Stimulated activated CD8-positive, alpha-beta memory T cell treated with anti-CD3 and anti-CD28 coated beads, Interleukin-7, amount 100 ng/mL, for 1 hour (primary cell): ENCODE data around the gene GPR157.

ENCODE experiments used
- DNase-seq, 2 donors: peaks; one replicate each; pipeline ENCODE4 v3.0.0-alpha.2; 2020; ENCODE audit warnings: low read depth in 2 of 2

The GPR157 gene

DNA sequence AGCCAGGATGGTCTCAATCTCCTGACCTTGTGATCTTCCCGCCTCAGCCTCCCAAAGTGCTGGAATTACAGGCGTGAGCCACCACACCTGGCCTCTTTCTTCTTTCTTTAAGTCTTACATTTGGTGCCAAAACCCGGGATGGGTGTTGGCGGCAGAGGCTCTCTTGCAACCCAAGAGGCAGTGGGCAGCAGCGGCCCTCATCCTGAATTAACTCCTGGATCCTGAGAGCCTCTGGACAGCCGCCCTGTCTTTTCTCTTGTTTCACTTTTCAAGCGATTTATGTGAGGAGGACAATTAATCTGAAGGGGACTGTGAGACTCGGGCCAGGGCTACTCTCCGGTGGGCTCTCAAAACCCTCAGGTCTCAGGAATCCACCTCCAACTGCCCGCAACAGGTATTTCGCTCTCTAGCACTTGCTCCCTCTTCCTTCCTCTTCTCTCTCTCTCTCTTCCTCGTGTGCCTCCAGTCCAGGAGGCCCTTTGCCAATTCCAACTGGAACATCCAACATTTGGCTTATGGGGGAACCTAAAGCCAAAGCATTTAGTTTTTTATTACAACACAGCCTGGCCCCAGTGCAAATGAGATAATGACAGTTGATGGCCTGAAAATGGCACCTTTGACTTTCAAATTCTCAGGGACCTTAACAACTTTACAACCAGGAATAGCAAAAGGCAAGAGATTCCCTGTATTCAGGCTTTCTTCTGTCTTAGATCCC is 41.3 kb downstream of the GPR157 start:
- DNase-seq, result no peak

DNA sequence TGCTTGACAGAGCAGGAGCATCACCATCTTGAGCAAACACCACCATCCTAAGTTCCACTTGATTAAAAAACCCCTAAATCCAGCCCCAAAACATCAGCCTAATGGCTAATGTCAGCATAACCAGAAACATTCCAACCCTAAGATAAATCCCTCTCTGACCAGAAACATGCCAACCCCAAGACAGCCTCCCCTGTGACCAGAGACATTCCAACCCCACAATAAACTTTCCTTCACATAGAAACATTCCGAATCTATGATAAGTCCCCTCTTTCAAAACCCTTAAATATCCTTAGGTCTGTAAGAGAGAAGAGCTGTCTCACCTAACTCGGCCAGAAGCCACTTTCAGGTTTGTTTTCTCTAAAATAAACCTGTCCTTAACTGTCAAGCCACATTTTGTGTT is 42.1 kb downstream of the GPR157 start:
- DNase-seq, result no peak

DNA sequence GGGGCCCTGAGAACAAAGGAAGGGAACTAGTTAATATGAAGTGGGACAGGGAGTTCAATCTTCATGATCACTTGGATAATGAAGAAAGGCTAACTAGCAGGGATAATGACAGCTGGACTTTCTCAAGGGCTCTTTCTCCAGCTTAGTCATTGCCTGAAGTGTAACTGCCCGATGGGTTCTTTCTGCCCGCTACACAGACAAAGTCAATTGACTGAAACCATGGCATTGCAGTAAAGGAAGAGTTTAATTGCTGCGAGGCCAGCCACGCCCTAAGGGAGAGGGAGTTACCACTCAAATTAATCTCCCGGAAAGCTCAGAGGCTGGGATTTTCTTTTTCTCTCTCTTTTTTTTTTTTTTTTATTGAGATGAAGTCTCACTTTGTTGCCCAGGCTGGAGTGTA is 42.9 kb downstream of the GPR157 start:
- DNase-seq, result no peak

DNA sequence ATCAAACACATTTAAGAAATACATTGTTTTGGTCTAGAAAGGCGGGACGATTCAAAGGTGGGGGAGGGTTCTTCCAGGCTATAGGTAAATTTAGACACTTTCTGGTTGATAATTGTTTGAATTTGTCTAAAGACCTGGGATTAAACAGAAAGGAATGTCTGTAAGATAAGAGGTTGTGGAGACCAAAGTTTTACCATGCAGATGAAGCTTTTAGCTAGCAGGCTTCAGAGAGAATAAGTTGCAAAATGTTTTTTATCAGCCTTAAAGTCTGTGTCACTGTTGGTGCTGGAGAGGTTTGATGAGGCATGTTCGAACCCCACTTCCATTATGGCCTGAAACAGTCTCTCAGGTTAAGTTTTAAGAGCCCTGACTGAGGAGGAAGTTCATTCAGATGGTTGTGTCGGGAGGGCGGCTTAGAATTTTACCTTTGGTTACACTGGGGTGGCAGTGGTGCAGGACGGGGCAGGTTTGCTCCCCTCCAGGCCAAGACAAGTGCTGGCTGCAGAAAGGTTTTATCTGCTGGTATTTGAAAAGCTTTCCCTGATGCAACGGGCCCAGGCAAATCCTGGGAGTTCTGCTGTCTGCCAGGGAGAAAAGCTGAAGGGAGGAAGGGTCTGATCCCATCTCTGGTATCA is 43.5 kb downstream of the GPR157 start:
- no peak for DNase-seq

DNA sequence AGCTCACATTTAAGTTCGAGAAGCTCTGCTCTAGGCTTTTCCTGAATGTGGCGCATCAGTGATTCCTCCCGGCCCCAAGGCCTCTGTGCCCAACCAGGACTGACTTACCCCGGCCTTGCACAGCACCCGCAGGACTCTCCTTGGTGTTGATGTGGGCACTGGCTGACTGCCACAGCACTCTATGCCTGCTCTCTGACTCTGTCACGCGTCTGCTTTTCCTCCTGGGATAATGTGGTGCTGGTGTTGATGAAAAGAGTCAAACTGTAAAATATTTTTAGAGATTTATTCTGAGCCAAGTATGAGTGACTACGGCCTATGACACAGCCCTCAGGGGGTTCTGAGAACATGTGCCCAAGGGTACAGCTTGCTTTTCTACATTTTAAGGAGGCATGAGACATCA is 44.0 kb downstream of the GPR157 start:
- no peak for DNase-seq

DNA sequence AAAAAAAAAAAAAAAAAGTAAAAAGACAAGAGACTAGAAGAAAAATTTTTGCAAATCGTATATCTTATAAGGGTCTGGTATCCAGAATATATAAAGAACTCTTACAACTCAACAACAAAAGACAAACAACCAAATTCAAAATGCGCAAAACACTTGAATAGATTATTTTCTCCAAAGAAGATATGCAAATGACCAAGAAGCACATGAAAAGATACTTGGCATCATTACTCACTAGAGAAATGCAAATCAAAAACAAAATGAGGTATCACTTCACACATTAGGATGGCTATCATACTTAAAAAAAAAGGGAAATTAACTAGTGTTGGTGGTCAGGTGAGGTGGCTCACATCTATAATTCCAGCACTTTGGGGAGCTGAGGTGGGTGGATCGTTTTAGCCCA is 47.4 kb downstream of the GPR157 start:
- no peak for DNase-seq

DNA sequence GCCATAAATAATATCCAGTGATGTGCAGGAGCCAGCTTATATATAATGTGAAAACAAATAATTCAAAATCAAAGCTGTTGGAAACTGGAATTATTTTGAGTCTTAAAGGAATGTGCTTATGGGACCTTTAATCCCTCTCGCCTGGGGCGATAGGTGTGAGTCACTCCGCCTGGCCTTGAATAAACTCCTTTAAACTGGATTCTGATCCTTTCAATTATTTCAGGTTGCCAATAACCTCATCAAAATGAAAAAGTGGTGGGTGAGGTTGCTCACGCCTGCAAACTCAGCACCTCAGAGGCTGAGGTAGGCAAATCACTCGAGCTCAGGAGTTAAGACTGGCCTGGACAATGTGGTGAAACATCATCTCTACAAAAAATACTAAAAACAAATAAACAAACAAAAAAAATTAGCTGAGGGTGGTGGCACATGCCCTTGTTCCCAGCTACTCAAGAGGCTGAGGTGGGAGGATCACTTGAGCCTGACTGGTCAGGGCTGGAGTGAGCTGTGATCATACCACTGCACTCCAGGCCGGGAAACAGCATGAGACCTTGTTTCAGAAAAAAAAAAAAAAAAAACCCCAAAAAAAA is 48.1 kb downstream of the GPR157 start:
- no peak for DNase-seq

DNA sequence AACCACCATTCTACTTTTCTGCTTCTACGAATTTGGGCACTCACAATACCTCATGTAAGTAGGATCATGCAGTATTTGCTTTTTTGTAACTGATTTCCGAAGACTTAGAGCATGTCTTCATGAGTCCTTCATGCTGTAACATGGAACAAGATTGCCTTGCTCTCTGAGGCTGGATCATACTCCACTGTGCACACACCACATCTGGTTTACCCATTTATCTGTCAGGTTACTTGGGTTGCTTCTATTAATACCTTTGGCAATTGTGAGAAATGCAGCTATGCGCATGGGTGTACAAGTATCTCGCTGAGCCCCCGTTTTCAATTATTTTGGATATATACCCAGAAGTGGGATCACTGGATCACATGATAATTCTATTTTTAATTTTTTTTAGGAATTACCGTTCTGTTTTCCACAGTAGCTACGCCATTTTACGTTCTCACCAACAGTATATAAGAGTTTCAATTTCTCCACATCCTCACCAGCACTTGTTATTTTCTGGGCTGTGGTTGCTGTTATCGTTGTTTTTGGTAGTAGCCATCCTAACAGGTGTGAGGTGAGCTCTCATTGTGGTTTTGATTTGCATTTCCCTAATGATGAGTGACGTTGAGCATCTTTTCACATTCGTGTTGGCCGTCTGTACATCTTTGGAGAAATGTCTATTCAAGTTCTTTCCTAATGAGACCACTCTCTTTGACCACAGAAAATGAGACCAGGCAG is 48.8 kb downstream of the GPR157 start:
- no peak for DNase-seq

DNA sequence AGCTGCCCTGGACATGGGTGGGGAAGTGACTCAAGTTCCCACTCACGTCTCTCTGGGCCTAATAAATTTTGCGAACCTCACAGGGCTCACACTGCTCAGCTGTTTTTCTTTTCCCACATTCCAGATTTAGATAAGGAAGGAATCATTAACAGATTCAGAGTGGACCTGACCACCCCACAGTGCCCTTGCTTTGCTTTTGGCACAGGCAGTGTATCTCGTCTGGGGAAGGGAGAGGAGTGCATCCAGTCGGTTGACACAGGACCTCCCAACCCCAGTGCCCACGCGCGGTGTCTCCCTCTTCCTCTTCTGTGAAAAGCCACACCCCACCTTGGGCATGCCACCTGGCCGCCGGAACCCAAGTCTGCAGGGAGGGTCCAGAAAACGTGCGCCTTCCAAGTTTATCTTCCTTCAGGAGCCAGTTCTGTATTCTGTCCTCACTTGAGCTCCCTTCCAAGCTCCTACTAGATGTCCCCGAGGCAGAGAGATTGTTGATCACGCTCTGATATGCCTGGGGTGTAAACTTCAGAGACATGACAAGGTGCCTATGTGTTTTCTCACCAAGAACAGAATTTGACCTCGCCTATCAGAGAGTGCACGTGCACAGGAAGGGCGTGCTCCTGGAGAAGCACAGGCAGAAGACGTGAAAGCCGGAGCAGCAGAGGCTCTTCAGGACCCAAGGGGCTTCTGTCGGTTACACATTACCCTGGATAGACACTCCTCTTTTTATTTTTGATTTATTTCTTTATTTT is 50.0 kb downstream of the GPR157 start:
- no peak for DNase-seq

DNA sequence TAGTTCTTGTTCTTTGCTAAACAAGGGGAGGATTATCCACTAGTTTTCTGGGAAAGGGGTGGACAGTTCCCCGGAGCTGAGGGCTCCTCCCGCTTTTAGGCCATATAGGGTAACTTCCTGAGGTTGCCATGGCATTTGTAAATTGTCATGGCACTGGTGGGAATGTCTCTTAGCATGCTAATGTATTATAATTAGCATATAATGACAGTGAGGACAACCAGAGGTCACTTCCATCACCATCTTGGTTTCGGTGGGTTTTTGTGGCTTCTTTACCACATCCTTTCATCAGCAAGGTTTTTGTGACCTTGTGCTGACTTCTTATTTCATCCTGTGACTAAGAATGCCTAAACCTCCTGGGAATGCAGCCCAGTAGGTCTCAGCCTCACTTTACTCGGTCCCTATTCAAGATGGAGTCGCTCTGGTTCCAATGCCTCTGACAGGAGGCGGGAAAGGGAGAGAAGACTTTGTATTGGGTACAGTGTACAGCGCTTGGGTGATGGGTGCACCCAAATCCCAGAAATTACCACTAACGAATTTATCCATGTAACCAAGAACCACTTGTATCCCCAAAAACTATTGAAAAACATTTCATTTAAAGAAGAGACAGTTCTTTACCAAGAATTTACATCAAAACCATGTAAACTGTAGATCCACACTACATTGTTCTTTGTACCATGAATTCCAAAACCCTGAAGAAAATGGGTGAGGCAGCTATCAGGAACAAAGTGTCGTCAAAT is 50.7 kb downstream of the GPR157 start:
- DNase-seq, result no peak

DNA sequence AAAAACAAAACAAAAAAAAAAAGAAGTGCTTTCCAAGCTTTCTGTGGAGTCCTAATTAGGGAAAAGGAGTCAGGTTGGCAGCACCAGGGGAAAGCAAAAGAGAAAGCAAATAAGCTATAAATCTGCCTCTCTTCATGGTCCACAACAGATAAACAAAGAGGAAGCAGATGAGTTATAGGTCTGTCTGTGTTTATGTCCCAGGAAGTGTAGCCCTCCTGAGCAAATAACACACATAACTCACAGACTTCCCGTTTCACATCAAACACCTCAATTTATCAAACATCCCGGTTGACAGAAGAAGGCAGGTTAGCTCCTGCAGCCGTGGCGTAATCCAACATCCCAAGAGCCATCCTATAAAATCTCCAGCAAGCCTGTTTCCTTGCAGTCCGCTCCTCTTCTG is 53.9 kb downstream of the GPR157 start:
- no peak for DNase-seq

DNA sequence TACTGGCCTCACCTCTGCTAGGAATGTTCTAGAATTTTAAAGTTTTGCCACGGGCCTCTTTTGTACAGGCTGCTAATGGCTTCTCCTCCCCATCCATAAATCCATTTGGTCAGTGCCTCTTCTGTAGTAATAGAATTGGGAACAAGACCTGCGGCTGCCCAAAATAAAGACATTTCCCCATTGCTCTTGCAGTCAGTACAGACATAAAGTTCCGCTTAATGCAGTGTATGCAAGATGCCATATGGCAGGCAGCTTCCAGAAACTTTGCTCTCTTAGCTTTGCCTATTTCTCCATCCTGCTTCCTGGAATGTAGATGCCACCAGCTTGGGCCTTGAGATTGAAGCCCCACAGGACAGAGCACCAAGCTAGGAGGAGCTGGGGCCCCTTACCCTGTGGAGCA is 55.8 kb downstream of the GPR157 start:
- no peak for DNase-seq

DNA sequence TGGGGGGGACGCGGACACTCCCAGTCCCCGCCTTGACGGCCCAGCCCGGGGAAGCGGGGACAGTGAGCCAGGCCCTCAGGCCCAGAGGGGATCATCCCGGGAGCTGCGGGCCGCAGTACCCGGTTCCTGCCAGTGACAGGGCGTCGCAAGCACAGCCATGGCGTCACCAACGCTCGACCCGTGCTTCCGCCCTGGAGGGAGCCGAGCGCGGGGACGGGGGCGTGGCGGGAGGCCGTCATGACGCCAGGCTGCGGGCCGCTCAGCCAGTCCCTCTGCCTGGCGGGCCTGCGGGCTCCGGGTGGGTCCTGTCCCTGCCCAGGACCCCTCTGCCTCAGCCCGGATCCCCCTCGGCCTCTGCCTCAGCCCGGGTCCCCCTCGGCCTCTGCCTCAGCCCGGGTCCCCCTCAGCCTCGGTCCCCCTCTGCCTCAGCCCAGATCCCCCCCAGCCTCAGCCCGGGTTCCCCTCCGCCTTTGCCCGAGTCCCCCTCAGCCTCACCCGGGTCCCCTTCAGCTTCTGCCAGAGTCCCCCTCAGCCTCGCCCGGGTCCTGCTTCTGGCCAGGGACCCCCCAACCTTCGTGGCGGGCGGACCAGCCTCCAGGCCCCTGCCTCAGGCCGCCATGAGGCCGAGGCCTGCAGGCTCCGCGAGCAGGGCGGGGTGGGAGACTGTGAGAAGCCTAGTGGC is 57.2 kb downstream of the GPR157 start:
- no peak for DNase-seq

DNA sequence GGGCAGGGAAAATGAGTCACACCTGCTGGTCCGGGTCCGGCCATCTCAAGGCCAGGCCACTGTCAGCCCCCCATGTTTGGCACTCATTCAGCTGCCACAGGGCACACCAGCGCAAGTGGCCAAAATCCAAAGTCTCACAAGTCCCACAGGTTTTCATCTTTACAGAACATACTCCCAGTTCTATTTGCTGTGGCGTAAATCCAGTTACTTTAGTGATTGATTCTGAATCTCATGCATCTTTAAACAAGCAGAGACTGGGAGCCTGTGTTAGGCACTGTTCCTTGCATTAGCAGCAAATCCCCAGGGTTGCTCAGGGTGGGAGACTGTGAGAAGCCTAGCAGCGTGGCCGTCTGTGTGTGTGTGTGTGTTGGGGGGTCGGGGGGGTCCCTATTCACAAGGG is 58.4 kb downstream of the GPR157 start:
- no peak for DNase-seq

DNA sequence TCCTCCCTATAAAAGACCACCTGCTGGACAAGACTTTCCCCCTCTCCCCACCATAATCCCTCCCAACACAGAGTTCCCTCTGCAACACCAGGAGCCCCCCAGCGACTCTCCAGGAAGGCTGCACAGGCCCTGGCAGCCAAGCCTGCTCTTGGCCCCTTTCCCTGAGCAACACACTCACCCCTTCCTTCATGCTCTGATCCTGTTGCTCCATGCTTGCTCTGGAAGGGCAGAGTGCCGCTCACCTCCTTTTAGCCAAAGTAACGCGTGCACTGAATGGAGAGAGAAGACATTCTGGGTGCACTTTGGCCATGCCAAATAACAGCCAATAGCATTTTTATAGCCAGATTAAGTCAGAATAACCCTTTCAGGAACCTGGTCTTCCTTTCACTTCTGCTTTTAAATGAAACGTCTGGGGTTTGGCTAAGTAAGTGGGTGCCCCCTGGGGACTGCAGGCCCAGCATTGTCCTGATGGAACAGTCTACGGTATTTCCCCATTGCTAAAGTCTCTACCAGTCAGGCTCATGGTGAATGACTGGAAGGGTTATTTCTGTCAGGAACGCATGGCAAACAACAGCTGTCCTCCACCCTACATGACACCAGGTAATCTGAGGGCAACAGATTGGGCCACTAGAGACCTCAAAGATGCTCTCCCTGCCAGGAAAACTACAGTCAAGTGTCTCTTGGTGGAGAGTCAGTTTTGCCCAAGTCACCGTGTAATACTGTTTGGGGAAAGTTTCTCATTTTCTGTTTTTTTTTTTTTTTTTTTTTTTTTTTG is 59.4 kb downstream of the GPR157 start, which contains the start of gene SLC2A5:
TSS of gene SLC2A5 (minus strand) at position 310 of the 775 bp plus-strand sequence. CDS start at position 211, 99 bp downstream.
- DNase-seq, result no peak

DNA sequence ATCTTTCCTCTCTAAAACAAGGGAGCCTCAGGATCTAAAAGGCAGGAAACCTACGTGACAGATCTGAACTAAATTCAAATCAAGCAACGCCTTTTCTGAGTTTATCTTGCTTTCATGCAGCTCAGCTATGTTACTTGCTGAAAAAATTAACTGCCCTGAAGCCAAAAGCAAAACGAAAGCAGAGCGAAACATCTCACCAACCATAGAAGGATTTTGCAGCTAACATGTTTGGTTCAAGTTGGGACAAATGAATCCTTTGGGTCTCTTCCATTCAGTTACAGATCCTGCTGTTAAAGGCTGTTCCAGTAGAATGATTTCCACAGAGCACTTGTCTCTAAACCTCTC is 59.9 kb downstream of the GPR157 start:
- no peak for DNase-seq

DNA sequence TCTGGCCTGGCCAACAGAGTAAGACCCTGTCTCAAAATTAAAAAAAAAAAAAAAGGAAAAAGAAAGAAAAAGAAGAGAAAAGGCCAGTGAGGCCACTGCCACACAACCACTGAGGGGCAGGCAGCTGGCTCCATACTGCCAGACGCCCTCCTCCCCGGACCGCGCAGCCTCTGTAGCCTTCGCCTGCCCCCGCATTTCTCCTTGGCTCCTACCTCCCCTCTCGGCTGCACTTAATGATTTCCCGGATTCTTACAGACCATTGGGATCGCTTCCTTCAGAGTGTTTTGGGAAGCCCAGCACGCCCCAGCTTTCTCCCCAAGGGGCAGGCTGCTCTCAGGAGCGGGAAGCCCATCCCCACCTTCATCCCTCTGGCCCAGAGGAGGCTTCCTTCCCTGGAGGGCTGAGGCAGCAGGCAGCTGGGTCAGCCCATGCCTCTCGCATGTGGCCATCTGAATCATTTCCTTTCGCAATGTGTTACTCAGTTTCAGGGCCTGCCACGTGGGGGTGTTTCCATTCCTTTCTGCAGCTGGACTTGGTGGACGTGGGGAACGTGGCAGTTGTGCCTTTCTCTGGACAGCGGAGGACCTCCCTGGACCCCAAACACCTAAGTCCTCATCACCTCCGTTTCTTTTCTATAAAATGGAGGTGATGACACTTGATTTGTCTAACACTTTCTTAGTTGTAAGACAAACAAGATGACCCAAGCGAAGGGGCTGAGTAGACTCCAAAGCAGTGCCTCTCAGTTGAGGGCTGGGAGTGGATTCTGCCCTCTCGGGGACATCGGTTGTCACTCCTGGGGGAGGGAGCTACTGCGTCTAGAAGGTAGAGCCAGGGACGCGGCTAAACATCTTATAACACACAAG is 61.7 kb downstream of the GPR157 start:
- DNase-seq, result no peak

DNA sequence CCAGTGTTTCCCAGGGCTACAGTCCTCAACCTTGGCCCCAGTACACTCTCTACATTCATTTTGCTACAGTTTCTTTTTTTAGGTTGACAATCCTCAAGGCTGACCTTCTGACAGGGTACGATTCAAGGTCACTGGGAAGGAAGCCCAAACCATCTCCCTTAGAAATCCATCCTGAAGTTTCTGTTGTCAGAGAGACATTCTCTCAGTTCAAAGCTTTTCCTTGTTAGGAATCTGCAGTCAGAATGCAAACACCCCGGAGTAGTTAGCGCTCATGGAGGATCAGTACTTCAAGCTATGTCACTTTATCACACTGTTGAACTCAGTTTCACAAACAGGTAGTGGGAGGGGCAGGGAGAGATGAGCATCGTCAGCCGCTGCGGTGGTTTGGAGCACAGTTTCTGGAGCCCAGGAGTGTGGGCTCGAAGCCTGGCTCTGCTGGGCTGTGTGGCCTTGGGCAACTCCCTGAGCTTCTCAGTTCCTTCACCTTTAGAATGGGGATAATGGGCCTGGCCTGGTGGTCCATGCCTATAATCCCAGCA is 63.6 kb downstream of the GPR157 start:
- DNase-seq, result no peak

DNA sequence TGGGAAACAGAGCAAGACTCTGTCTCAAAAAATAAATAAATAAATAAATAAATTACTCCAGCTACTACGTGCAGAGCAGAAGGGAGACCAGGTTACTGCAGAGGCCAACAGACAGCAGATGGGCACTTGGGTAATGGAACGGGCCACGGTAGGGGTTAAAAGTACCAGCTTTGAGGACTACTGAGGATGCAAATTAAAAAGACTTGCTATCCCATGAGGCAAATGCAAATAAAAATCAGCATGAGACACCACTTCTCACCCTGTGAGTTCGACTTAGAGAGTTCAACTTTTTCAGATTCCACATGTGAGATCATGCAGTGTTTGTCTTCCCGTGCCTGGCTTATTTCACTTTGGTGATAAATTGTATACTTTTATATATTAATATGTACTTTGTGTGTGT is 66.1 kb downstream of the GPR157 start:
- no peak for DNase-seq
